K562 treated with DMSO at 1 percent for 48 hours (cell line): ENCODE measurements around the gene DDX4. TPM values are rescaled to one million over a fixed set of nuclear protein-coding genes. Genes with fewer than 3 reads are reported as not detected.

Source experiments
- total RNA-seq: library from RNA; unstranded; fragments of 300-600 nt; gene quantifications from 2 replicates; pipeline ENCODE4 v1.2.3, GENCODE V29; 2022; ENCODE audit warnings: low replicate concordance; ENCODE audit errors: extremely low read depth

DDX4 gene
- not detected in 2 replicates for total RNA-seq

DNA sequence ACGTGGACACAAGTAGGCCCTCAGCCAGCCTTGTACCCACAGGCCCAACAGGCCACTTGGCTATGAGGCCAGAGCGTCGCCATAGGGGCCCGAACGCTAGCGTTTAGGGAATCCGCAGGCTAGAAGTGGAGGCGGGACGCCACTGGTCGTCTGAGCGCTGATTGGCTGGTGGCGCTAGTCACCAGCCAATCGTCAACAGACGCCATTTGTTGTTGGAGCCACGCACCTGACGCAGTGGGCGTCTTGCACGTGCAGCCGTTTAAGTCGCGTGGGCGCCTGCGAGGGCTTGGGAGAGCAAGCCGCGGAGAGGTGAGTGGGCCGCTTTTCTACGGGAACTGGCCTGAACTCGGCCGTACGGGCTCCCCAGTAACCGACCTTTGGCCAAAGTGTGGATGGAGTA is at the start of gene DDX4:
Gene DDX4, plus strand, starts transcription at position 269 of the 400 bp plus-strand sequence. CDS start 903 bp downstream, outside the sequence.

GRCh38 chr5:55712023-55712859 is 25.6 kb upstream of the DDX4 start, which contains the start of gene SLC38A9:
Gene SLC38A9, minus strand, starts transcription at chr5:55712324. Its CDS starts 14,366 bp downstream, at chr5:55697958.

DNA sequence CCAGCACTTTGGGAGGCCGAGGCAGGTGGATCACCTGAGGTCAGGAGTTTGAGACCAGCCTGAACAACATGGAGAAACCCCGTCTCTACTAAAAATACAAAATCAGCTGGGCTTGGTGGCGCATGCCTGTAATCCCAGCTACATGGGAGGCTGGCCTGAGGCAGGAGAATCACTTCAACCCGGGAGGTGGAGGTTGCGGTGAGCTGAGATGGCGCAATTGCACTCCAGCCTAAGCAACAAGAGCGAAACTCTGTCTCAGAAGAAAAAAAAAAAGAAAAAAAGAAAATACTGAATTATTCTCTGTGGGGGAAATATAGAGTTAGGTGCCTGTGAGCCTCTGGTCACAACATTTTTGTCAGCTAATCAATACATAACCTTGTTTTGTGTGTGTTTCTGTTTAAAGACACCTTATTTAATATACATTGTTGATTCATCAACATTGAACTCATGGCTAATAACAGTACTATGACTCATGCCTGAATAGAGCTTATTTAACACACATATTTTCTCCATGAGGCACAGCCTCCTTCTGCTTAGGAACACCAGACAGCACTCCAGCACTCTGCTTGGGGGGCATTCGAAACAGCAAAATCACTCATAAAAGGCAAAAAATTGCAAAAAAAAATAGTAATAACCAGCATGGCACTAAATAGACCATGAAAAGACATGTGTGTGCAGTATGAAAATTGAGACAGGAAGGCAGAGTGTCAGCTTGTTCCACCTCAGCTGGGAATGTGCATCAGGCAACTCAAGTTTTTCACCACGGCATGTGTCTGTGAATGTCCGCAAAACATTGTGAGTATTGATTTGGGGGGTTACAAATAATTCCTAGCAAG is 113.2 kb downstream of the DDX4 start, which contains the start of gene IL31RA:
Gene IL31RA, plus strand, starts transcription at position 519 of the 836 bp plus-strand sequence. Its CDS starts 214 bp downstream, at position 733.

Other genes starting within 250 kb of the DDX4 start
- not detected in 2 replicates for gene PLPP1, start 203.1 kb upstream of the DDX4 start, total RNA-seq
- gene SLC38A9, start 25.7 kb upstream of the DDX4 start, total RNA-seq = not detected in 2 replicates
- not detected in 2 replicates for gene IL31RA, start 113.3 kb downstream of the DDX4 start, total RNA-seq